GM19328 (cell line): ENCODE data around the gene TRAF3.

Source experiments
- ATAC-seq: cut with Tn5 transposase; IDR thresholded peaks from one replicate; pipeline ENCODE4 v1.9.1; 2021; ENCODE audit warnings: mild to moderate bottlenecking, moderate library complexity; ENCODE audit not compliant: unreplicated experiment

The TRAF3 gene, protein sequence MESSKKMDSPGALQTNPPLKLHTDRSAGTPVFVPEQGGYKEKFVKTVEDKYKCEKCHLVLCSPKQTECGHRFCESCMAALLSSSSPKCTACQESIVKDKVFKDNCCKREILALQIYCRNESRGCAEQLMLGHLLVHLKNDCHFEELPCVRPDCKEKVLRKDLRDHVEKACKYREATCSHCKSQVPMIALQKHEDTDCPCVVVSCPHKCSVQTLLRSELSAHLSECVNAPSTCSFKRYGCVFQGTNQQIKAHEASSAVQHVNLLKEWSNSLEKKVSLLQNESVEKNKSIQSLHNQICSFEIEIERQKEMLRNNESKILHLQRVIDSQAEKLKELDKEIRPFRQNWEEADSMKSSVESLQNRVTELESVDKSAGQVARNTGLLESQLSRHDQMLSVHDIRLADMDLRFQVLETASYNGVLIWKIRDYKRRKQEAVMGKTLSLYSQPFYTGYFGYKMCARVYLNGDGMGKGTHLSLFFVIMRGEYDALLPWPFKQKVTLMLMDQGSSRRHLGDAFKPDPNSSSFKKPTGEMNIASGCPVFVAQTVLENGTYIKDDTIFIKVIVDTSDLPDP

DNA sequence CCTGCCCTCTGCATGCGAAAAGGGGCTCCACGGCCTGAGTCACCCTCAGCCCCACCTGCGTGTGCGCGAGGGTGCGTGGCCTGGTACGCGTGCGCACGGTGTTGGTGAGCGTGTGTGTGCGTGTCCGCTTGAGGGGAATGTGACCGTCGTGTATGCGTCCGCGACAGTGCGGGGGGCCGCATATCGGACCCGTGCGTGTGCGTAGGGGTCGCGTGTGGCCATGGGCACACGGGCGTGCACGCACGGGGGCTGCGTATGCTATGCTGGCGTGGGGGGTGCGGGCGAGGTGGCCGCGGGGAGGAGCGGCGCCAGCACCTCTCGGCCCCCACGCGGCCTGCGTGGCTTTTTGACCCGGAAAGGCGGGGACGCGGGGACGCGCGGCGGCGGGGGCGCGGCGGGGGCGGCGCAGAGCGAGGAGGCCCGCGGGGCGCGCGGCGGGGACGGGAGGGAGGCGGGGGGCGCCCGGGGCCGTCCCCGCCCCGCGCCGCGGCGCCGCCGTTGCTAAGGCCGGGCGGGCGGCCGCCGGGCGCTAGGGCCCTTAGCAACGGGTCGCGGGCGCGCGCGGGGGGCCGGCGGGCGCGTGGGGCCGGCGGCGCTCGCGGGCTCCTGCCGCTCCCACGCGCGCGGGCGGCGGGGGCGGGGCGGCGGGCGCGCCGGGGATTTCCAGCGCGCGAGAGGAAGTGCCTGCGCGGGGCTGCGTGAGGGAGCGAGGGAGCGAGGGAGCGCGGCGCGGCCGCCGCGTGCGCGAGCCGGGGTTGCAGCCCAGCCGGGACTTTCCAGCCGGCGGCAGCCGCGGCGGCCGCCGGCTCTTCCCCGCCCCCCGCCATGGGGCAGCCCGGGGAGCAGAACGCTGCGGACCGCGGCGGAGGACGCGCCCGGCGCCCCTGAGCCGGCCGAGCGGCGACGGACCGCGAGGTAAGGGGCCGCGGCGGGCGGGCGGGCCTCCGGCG is at the start of gene TRAF3:
Gene TRAF3, plus strand, starts transcription at position 689 of the 950 bp plus-strand sequence. CDS start 92,753 bp downstream, outside the sequence.
- peak; percentile 49 for ATAC-seq

DNA sequence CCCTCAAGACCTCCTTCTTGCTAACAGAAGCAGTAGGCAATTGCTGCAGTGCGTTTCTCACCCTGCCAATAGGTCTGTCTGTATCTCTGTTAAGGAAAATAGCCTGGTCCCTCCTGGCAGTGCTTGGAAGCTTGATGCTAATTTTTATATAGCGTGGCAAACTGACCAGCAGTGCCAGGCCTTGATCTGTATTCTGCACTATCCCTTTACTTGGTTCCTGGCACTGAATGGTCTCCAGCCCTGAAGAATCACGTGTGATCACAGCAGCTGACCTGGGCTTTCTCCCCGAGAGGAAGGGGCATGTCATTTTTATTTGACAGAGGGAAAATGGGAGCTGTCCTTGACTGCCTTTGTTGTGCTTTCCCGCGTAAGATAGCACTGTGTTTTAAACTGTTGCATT is 48.7 kb upstream of the TRAF3 start:
- ATAC-seq, result no peak

- ATAC-seq, result no peak
These were observed 48.0 kb upstream of the TRAF3 start for GRCh38 chr14:102729268-102729667.

GRCh38 chr14:102729825-102730224 is 47.4 kb upstream of the TRAF3 start:
- no peak for ATAC-seq

GRCh38 chr14:102731101-102731870 is 46.0 kb upstream of the TRAF3 start:
- no peak for ATAC-seq

DNA sequence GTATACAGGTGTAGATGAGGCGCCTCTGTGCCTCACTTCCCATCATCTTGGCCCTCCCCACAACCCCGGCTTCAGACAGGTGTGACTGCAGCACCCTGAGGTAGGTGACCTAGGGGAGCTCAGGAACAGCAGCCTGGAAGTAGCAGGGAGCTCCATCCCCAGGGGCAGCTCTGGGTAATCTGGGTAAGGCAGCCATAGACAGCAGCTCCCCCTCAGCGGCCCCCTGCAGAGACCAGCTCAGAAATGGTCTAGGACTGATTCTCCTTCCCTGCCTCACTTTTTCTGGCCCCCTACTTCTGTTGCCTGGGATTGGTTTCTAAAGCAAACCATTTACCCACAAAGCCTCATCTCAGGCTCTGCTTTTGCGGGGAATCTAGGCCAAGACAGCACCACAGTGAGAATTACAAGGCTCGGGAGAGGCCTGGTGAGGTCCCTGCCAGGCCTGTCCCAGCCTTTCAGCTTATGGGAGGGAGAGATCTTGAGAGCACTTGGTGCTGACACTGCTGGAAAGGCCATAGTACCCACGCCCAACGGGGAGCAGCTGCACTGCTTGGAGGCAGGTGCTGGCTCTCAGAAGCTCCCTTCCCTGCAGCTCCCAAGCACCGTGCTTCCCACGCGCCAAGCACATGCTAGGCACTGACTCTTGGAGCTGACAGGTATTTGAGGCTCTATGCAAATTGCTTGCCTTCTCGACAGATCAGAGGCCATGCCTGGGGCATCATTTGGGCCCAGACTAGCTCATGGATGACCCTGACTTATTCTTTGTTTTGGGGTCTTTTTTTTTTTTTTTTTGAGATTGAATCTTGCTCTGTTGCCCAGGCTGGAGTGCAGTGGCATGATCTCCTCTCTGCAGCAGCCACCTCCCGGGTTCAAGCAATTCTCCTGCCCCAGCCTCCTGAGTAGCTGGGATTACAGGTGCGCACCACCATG is 45.1 kb upstream of the TRAF3 start:
- no peak for ATAC-seq

DNA sequence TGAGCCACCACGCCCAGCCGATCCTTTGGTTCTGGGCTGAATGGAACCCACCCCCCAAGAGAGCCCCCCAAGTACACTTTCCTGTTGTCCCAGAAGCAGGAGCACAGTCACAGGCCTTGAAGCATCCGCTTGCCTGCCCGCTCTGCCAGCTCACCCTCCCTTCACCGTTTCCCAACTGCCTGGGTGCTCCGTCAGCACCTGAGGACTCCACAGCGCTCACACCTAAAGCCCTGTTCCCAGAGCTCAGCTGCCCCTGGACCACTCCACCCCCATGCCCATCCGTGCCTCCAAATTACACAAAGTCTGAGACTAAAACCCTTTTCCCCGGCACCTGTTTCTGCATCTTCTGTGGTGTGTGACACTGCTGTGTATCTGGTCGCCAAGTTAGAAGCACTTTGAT is 44.3 kb upstream of the TRAF3 start:
- ATAC-seq, result no peak

- ATAC-seq, result no peak
These were observed 43.9 kb upstream of the TRAF3 start for GRCh38 chr14:102733326-102733725.

DNA sequence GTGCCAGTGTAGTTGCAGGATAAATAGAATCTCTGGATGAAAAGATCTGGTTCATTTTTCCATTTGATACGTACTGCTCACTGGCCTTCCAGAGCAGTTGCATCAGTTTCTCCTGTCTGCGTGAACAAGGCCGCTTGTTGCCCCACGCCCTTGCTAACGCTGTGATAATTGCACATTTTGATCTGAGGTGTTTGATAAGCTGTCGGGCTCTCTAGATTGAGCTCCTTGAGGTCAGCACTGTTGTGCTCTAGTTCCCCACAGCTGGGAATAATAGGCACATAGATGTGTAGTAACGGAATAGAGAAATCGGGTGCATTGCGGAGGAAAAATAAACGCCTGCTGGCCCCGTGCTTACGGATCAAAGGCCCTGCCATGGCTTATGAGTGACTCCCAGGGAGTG is 42.8 kb upstream of the TRAF3 start:
- no peak for ATAC-seq

DNA sequence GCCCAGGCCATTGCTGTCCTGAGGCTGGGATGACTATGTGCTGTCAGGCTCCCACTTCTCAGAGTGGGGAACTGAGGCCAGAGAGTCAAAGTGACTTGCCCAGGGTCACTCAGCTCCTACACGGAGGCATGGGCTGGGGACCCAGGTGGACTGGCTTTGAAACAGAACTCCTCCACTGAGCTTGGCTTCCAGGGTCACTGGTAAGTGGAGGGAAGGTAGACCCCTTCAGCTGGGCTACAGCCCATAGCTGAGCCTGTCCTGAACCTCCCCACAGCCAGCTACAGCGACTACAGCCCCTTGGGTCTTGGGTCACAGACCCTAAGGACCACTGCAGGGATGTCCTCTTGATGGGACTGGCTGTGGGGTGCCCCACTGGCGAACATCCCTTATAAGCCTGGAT is 40.3 kb upstream of the TRAF3 start:
- no peak for ATAC-seq

DNA sequence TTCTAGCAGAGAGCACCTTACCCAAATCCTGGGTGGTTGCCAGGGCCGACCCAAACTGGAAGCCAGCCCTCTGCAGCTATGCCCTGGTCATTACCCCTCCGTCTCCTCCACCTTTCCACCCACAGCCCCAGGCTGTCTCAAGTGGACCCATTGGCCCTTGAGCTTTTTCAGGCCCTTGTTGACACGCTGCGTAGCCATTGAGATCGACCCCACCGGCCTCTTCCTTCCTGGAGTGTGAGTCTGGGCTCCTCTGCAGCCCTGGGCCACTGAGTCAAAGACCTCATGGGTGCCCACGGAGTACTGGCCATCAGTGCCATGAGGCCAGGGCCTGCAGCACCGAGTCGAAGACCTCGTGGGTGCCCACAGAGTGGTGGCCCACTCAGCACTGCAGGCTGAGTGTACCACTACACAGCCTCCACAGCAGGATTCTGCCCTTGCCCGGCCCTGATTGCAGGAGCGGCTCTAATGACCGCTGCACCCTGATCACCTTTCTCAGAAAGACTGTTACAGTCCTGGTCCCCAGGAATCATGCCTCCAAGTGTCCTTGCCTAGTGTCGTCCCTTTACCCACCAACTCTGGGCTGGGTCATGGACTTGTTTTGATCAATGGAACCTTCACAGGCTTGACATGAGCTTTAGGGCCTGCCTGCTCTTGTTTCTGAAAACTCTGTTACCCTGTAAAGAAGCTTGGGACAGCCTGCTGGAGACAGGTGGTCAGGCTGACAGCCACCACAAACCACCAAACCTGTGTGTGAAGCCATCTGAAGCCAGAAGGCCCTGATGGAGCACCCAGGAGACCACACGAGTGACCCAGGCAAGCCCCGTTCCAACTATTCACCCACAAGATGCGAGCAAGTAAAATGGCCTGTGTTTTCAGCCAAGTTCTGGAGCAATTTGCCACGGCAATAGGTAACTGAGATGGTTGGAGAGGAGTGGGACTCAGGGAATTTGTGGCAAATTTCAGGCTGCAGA is 39.6 kb upstream of the TRAF3 start:
- ATAC-seq, result no peak

DNA sequence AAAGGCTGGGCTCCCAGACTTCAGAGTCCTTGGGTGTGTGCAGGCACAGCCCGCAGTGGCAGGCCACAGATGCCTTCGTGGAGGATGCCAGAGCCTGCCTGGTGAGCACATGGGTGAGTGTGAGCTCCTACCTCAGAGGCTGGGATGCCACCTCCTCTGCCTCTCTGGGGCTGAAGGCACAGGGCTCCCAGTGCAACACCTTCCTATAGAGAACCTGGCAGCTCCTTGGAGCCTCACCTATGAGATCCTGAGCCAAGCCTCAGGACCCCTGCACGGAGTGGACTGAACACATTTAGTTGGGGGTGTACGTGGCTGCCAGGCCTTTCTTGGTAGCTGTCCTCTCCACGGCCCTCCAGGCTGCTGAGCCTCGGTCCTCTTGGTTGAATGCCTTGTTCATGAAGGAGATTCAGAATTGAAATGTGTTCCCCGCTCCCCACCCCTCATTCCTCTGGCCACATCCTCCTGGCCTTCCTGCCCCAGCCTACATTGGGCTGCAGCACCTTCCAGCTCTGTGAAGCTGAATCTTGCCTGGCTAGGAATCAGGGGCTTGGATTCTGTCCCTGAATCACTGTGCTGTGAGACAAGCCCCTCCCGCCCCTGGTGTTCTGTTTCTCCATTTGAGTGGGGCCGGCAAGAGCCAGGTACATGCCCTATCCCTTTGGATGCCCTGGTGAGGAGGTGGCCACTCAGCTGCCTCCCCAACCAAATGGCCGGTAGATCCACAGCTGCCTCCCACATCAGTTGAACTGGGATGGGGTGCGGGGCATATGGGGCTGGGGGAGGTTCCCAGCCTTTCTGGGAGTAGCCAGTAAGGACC is 38.7 kb upstream of the TRAF3 start:
- no peak for ATAC-seq

- no peak for ATAC-seq
These were observed 38.1 kb upstream of the TRAF3 start for GRCh38 chr14:102739190-102739469.

DNA sequence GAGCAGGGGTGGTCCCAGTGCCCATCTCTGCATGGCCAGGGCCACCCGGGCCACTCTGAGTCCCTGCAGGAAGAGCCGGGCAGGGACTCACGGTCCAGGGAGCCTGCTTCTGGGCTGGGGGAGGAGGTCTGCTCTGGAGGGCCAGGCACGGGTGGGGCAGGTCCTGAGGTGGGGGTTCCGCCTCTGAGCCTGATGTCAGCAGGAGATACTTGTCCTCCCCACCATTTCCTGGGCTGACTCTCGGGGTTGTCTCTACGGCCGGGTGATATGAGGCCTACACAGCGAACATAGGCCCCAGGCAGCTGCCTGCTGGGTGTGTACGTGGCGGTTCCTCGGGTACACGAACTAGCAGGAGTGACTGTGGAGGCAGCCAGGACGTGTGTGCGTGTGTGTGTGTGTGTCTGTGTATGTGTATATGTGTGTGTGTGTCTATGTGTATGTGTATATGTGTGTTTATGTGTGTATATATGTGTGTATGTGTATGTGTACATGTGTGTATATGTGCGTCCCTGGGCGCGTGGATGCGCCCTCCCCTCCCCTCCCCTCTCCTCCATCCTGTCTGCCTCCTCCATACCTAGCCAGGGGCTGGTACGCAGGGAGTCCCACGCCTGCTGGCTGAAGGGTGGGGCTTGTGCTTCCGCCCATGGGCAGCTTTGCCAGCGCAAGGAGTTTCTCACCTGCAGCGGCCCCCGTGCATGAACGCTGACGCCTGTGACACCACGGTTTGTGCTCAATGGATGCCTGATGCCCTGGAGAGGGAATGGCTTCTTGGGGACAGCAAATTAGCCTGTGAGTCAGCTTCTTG is 30.4 kb upstream of the TRAF3 start:
- no peak for ATAC-seq

GRCh38 chr14:102748806-102749205 is 28.4 kb upstream of the TRAF3 start:
- ATAC-seq, result no peak

GRCh38 chr14:102749393-102750305 is 27.6 kb upstream of the TRAF3 start:
- no peak for ATAC-seq
